Colonic mucosa (tissue), 4 donors: Measurements from ENCODE around the gene SNRNP25. TPM values are rescaled to one million over a fixed set of nuclear protein-coding genes. Genes with fewer than 3 reads are reported as not detected.
A peak's percentile ranks its signal among the peaks of the same experiment; 100 is the strongest.

Source experiments
- DNase-seq: peaks from one replicate; pipeline ENCODE4 v3.0.0-alpha.2; 2020
- H3K27ac ChIP-seq: fragments of 200-600 bp; one replicate; pipeline ENCODE4 v1.8.0; 2021
- H3K27me3 ChIP-seq: fragments of 200-600 bp; one replicate; pipeline ENCODE4 v1.8.0; 2021
- H3K36me3 ChIP-seq: fragments of 200-600 bp; one replicate; pipeline ENCODE4 v1.8.0; 2021
- H3K4me1 ChIP-seq: fragments of 200-600 bp; one replicate; pipeline ENCODE4 v1.8.0; 2021; ENCODE audit warnings: mild to moderate bottlenecking
- H3K4me3 ChIP-seq: fragments of 200-600 bp; one replicate; pipeline ENCODE4 v1.8.0; 2021
- H3K9ac ChIP-seq, 2 donors: one replicate each; pipeline ENCODE4 v1.7.0; 2013; ENCODE audit warnings: control low read depth in 2 of 2, low read depth in 2 of 2, low read length in 2 of 2
- H3K9me3 ChIP-seq: fragments of 200-600 bp; one replicate; pipeline ENCODE4 v1.8.0; 2021
- intact Hi-C: fragments of 100-400 bp; cut with DNase I; formaldehyde crosslinking; loops from one replicate; pipeline ENCODE4 v1.14.1; 2022
- total RNA-seq, 2 donors: library from RNA; stranded (reverse); fragmentation: NEBNext Ultra II Directional in 1 of 2; extraction: Animal tissue kit (Norgen Biotek cat#: 25700) in 1 of 2; gene quantifications; one replicate each; pipeline ENCODE4 v1.2.1, GENCODE V29; 2021
- TF ChIP-seq, protein P1 (sequence below): fragments of 200-600 bp; IDR thresholded peaks from one replicate; pipeline ENCODE4 v1.8.0; 2022; ENCODE audit warnings: antibody characterized with exemption, mild to moderate bottlenecking
- donor health status: healthy.
- donor health status: DM: no; HTN: no; CAD: no.
- donor health status: DM: no; HTN: no; CAD: no.

SNRNP25 gene
- total RNA-seq, 2 donors from 2014 or later = 20.6 to 48.3 TPM

DNA sequence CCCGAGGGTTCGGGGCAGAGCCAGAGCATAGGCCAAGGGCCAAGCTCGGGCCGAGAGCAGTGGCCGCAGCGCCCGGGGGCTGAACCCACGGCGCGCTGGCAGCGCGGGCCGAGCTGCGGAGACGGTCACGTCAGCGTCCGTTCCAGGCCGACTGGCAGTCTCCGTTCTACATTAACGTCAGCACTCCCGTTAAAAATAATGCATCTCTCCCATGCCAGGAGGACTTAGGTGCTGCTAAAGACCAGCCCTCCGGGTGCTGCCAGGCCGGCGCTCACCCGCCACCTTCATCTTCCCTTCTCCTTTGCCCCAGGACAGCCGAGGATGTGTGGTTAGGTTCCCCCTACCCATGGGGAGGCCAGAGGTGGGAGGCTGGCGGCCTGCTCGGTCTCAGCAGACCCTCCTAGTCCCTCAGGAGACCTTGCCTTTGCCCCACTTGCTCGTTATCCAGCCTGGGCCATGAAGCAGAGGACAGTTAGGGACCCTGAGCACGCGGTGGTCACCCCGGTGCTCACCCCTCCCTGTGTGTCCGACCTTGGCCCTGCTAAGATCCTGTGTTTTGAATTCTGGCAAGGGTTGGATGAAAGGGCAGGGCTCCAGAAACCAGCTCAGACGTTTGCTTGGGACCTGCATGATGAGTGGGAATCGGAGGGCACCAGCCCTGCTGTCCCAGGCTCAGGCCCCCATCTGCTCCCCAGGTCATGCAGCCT, 25.0 kb downstream of the SNRNP25 start:
- Histone ChIP-seq H3K27ac (peak overlapping the region; percentile 96), H3K4me1 (peaks cover 14% of the 10 kb centered on the region), H3K9ac (peak overlapping the region; percentile 47 to 99), H3K9me3 (no peaks in the 10 kb centered on the region), H3K4me3 (peak overlapping the region; percentile 95), H3K27me3 (no peaks in the 10 kb centered on the region), H3K36me3 (no peaks in the 10 kb centered on the region)
- peak; percentile 34 for DNase-seq
- intact Hi-C loops = no loop called here
- TF ChIP-seq, protein P1, sequence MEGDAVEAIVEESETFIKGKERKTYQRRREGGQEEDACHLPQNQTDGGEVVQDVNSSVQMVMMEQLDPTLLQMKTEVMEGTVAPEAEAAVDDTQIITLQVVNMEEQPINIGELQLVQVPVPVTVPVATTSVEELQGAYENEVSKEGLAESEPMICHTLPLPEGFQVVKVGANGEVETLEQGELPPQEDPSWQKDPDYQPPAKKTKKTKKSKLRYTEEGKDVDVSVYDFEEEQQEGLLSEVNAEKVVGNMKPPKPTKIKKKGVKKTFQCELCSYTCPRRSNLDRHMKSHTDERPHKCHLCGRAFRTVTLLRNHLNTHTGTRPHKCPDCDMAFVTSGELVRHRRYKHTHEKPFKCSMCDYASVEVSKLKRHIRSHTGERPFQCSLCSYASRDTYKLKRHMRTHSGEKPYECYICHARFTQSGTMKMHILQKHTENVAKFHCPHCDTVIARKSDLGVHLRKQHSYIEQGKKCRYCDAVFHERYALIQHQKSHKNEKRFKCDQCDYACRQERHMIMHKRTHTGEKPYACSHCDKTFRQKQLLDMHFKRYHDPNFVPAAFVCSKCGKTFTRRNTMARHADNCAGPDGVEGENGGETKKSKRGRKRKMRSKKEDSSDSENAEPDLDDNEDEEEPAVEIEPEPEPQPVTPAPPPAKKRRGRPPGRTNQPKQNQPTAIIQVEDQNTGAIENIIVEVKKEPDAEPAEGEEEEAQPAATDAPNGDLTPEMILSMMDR = no peak

GRCh38 chr16:79151-80054, 25.8 kb downstream of the SNRNP25 start:
- Histone ChIP-seq H3K27ac (peak overlapping the region; percentile 96), H3K36me3 (no peaks in the 10 kb centered on the region), H3K27me3 (no peaks in the 10 kb centered on the region), H3K4me3 (no peak overlapping the region), H3K4me1 (peaks cover 17% of the 10 kb centered on the region), H3K9me3 (no peaks in the 10 kb centered on the region), H3K9ac (peak overlapping the region; percentile 47 to 99)
- TF ChIP-seq, protein P1 = no peak
- DNase-seq = no peak
- intact Hi-C loops = no loop called here

DNA sequence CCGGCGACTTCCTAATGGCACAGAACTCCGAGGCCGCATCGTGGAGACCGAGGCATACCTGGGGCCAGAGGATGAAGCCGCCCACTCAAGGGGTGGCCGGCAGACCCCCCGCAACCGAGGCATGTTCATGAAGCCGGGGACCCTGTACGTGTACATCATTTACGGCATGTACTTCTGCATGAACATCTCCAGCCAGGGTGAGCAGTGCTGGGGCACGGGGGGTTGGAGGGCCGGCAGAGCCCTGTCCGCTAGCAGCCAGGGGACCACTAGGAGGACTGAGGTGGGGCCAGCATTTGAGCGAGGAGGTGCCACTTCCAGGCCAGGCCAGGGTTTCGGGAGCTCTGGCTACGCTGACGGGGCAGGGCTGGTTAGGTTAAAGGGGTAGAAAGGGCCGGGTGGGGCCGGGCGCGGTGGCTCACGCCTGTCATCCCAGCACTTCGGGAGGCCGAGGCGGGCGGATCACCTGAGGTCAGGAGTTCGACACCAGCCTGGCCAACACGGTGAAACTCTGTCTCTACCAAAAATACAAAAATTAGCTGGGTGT, 29.5 kb downstream of the SNRNP25 start:
- Histone ChIP-seq H3K36me3 (no peaks in the 10 kb centered on the region), H3K27me3 (no peaks in the 10 kb centered on the region), H3K4me1 (peaks cover 9% of the 10 kb centered on the region), H3K9me3 (no peaks in the 10 kb centered on the region), H3K27ac (no peak overlapping the region), H3K4me3 (no peak overlapping the region), H3K9ac (no peak overlapping the region)
- DNase-seq = no peak
- intact Hi-C loops = no loop called here
- TF ChIP-seq, protein P1 = no peak

- Histone ChIP-seq H3K9me3 (no peaks in the 10 kb centered on the region), H3K27me3 (no peaks in the 10 kb centered on the region), H3K4me3 (no peak overlapping the region), H3K27ac (peak overlapping the region; percentile 60), H3K4me1 (peaks cover 9% of the 10 kb centered on the region), H3K36me3 (no peaks in the 10 kb centered on the region), H3K9ac (peak overlapping the region in 1 of 2 donors; percentile 26)
- TF ChIP-seq, protein P1 = no peak
- intact Hi-C loops = no loop called here
- no peak for DNase-seq
These were observed 30.4 kb downstream of the SNRNP25 start for GRCh38 chr16:83781-84615.
